HCT116 (cell line): Measurements from ENCODE around the gene CTBP2. TPM values are rescaled to one million over a fixed set of nuclear protein-coding genes. Genes with fewer than 3 reads are reported as not detected.

Source experiments
- ATAC-seq: fragments of 200-7000 bp; cut with Tn5 transposase; 2 replicates; pipeline ENCODE4 v1.9.1; 2020; ENCODE audit warnings: mild to moderate bottlenecking, moderate library complexity
- BruUV-seq: library from RNA; stranded (reverse); fragments of 400-500 nt; replicated peaks from 2 replicates; lab custom pipeline; 2021; lab: Mats Ljungman, UMichigan
- CTCF ChIA-PET: fragments of 300-600 bp; sonication (Branson Sonifier 250); formaldehyde crosslinking; loops from one replicate; lab custom pipeline; 2021; ENCODE audit warnings: antibody characterized with exemption; lab: Charles Lee
- POLR2A ChIA-PET: fragments of 300-600, 350-600 bp; sonication (Branson Sonifier 250); formaldehyde crosslinking; loops from one replicate; lab custom pipeline; 2021; ENCODE audit warnings: antibody characterized with exemption; lab: Charles Lee
- RAD21 ChIA-PET, 2 experiments: fragments of 300-600 bp; sonication (Branson Sonifier 250); formaldehyde crosslinking; loops; one replicate each; lab custom pipeline; 2023; ENCODE audit warnings: low total read pairs in 2 of 2; ENCODE audit not compliant: uncharacterized antibody in 2 of 2, unreplicated experiment in 2 of 2, low non-redundant PET in 1 of 2; lab: Charles Lee
- DNase-seq: peaks from one replicate; pipeline ENCODE4 v3.0.0-alpha.2; 2010; ENCODE audit warnings: low read depth, low spot score
- H2AFZ ChIP-seq: fragments of 200-600 bp; shearing (Covaris generic), sonication (generic); 2 replicates; pipeline ENCODE4 v1.6.1; 2017; ENCODE audit warnings: low read depth, mixed run types, mixed read lengths, antibody characterized with exemption, low read length; ENCODE audit not compliant: poor library complexity, severe bottlenecking
- H3K27ac ChIP-seq: 2 replicates; pipeline ENCODE4 v1.5.1; 2012; ENCODE audit warnings: low read depth, low read length
- H3K27me3 ChIP-seq: fragments of 200-600 bp; sonication (generic); 2 replicates; pipeline ENCODE4 v1.6.1; 2016; ENCODE audit warnings: mixed run types, low read length, mixed read lengths; ENCODE audit not compliant: insufficient read depth
- H3K36me3 ChIP-seq, 2 experiments: fragments of 200-500 bp in 1 of 2; fragments of 200-600 bp in 1 of 2; sonication (Bioruptor generic) in 1 of 2; sonication (generic) in 1 of 2; 2 replicates each; pipeline versions ENCODE4 v1.5.1 to v1.6.1; 2014 to 2016; ENCODE audit warnings: low read length in 2 of 2, inconsistent platforms in 1 of 2, mixed read lengths in 1 of 2, mixed run types in 1 of 2; ENCODE audit not compliant: insufficient read depth in 2 of 2, control insufficient read depth in 1 of 2
- H3K4me1 ChIP-seq, 2 experiments: fragments of 200-600 bp in 1 of 2; sonication (generic) in 1 of 2; 2 replicates each; pipeline versions ENCODE4 v1.5.1 to v1.6.1; 2012 to 2017; ENCODE audit warnings: low read length in 2 of 2, inconsistent platforms in 1 of 2, mild to moderate bottlenecking in 1 of 2, mixed read lengths in 1 of 2, mixed run types in 1 of 2, moderate library complexity in 1 of 2; ENCODE audit not compliant: insufficient read depth in 2 of 2, control insufficient read depth in 1 of 2
- H3K4me2 ChIP-seq: fragments of 200-600 bp; sonication (generic); 2 replicates; pipeline ENCODE4 v1.6.1; 2017; ENCODE audit warnings: mixed run types, low read length, mixed read lengths
- H3K4me3 ChIP-seq, 2 experiments: fragments of 200-600 bp in 1 of 2; sonication (generic) in 1 of 2; replicated peaks in 1 of 2; 2 replicates each; pipeline ENCODE4 v1.5.1; 2011 to 2016; ENCODE audit warnings: low read length in 2 of 2, control low read depth in 1 of 2, low read depth in 1 of 2, mild to moderate bottlenecking in 1 of 2, mixed read lengths in 1 of 2, mixed run types in 1 of 2
- H3K79me2 ChIP-seq: fragments of 200-600 bp; sonication (generic); 2 replicates; pipeline ENCODE4 v1.6.1; 2017; ENCODE audit warnings: mild to moderate bottlenecking, mixed run types, low read length, moderate library complexity, mixed read lengths; ENCODE audit not compliant: insufficient read depth
- H3K9ac ChIP-seq: fragments of 200-600 bp; sonication (generic); 2 replicates; pipeline ENCODE4 v1.6.1; 2016; ENCODE audit warnings: low read length, mixed read lengths
- H3K9me2 ChIP-seq: fragments of 200-600 bp; sonication (generic), shearing (Covaris generic); 2 replicates; pipeline ENCODE4 v1.6.1; 2017; ENCODE audit warnings: mixed run types, mild to moderate bottlenecking, moderate library complexity; ENCODE audit not compliant: insufficient read depth
- H3K9me3 ChIP-seq, 2 experiments: fragments of 200-500 bp in 1 of 2; fragments of 200-600 bp in 1 of 2; sonication (Bioruptor generic) in 1 of 2; sonication (generic) in 1 of 2; 2 replicates each; pipeline ENCODE4 v1.6.1; 2014 to 2017; ENCODE audit warnings: low read length in 2 of 2, mixed read lengths in 2 of 2, inconsistent platforms in 1 of 2, low read depth in 1 of 2, mild to moderate bottlenecking in 1 of 2, mixed run types in 1 of 2, moderate library complexity in 1 of 2; ENCODE audit not compliant: control insufficient read depth in 1 of 2, insufficient read depth in 1 of 2
- H4K20me1 ChIP-seq: fragments of 200-600 bp; sonication (generic), shearing (Covaris generic); 2 replicates; pipeline ENCODE4 v1.6.1; 2017; ENCODE audit warnings: mixed run types, mild to moderate bottlenecking, moderate library complexity; ENCODE audit not compliant: insufficient read depth
- FOSL1 ChIP-seq: IDR thresholded peaks from 2 replicates; pipeline ENCODE4 v1.6.1; 2012; ENCODE audit warnings: low read depth
- intact Hi-C: fragments of 100-400 bp; cut with micrococcal nuclease; formaldehyde crosslinking; loops from 2 replicates; pipeline ENCODE4 v1.10.0; 2022
- total RNA-seq: library from RNA; stranded (reverse); gene quantifications from one replicate; pipeline ENCODE4 v1.2.1, GENCODE V29; 2021; ENCODE audit not compliant: unreplicated experiment
- TF ChIP-seq, protein P1 (sequence below): IDR thresholded peaks from 2 replicates; pipeline ENCODE4 v1.6.1; 2011; ENCODE audit warnings: mild to moderate bottlenecking, low read length, moderate library complexity; ENCODE audit not compliant: insufficient replicate concordance; ENCODE audit errors: extremely low read depth

The CTBP2 gene
- total RNA-seq, 1 experiment from 2014 or later: 144 TPM

DNA sequence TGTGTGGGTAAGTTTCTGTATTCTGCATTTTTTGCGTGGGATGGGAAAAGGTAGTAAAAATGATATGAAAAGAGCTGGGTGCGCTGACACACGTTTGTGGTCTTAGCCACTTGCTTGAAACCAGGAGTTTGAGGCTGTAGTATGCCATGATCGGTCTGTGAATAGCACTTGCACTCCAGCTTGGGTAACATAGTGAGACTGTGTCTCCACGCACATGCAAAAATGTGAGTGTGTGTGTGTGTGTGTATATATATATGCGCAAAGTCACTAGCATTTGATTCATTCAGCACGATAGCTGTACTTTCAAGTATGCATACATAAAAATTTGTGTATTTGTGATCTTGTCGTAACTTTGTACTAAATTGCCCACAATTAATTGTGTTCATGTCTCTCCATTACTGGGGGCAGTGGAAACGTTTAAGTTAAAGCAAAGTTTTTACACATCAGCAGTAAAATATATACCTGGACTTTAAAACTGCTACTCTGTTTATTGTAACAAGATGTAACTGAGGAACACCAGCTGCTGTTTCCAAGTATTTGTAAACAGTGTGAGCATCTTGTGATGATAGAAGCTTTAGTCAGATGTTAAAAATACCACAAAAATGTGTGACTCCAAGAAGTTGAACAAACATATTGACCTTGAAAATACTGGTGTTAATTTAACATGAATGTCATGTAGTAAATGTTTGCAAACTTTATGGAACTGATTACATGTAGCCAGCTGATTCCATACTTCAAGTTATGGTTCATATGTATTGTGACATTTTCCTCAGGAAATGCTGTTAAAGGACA lies 216.9 kb downstream of the CTBP2 start:
- Histone ChIP-seq H3K9me3 (no peaks in the 10 kb centered on the region), H3K4me2 (no peak overlapping the region; the same call in 1 of the 2 replicates), H3K79me2 (peaks cover 100% of the 10 kb centered on the region), H3K9me2 (no peaks in the 10 kb centered on the region), H3K4me1 (peaks cover 0 to 6% of the 10 kb centered on the region in 2 experiments; a peak in 1 of 4 replicates), H3K9ac (no peak overlapping the region), H2AFZ (no peak overlapping the region), H3K4me3 (no peak overlapping the region), H3K36me3 (no peaks in the 10 kb centered on the region; a peak in 1 of 4 replicates), H3K27me3 (no peaks in the 10 kb centered on the region), H3K27ac (no peak overlapping the region), H4K20me1 (peaks cover 29% of the 10 kb centered on the region)
- ChIA-PET RAD21 (no interaction called here), POLR2A (no interaction called here), CTCF (no interaction called here)
- no TSS peak for BruUV-seq
- intact Hi-C loops: loop anchor here (2.0 kb wide), 1 partner anchor 75 kb away; no protein-coding TSS in a partner anchor
- peak; percentile 7 for DNase-seq
- 0 out of 2 replicates have a peak, but pooled peaks have one; percentile 12 for TF ChIP-seq FOSL1
- TF ChIP-seq, protein P1, sequence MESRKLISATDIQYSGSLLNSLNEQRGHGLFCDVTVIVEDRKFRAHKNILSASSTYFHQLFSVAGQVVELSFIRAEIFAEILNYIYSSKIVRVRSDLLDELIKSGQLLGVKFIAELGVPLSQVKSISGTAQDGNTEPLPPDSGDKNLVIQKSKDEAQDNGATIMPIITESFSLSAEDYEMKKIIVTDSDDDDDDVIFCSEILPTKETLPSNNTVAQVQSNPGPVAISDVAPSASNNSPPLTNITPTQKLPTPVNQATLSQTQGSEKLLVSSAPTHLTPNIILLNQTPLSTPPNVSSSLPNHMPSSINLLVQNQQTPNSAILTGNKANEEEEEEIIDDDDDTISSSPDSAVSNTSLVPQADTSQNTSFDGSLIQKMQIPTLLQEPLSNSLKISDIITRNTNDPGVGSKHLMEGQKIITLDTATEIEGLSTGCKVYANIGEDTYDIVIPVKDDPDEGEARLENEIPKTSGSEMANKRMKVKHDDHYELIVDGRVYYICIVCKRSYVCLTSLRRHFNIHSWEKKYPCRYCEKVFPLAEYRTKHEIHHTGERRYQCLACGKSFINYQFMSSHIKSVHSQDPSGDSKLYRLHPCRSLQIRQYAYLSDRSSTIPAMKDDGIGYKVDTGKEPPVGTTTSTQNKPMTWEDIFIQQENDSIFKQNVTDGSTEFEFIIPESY: no peak
- ATAC-seq: no peak
